Gastrocnemius medialis (tissue), 4 donors: ENCODE results near the gene ZMYND11. TPM values are rescaled to one million over a fixed set of nuclear protein-coding genes. Genes with fewer than 3 reads are reported as not detected.
A peak's percentile ranks its signal among the peaks of the same experiment; 100 is the strongest.

Experiments
- ATAC-seq, 2 donors: fragments of 150-250 bp; one replicate each; pipeline ENCODE4 v1.9.1; 2016
- DNase-seq, 2 donors: peaks; one replicate each; pipeline ENCODE4 v3.0.0-alpha.2; 2019
- H3K27ac ChIP-seq, 4 donors: fragments of 200-600 bp; sonication (generic); 1 replicate in 1 of 4; 2 replicates in 3 of 4; pipeline ENCODE4 v1.5.1; 2016 to 2018; ENCODE audit warnings: mild to moderate bottlenecking in 2 of 4, moderate library complexity in 1 of 4
- H3K27me3 ChIP-seq, 3 donors: fragments of 200-600 bp; sonication (generic) in 2 of 3; 1 replicate in 1 of 3; 2 replicates in 2 of 3; pipeline versions ENCODE4 v1.5.1 to v1.6.0; 2016 to 2019; ENCODE audit warnings: mild to moderate bottlenecking in 1 of 3, moderate library complexity in 1 of 3
- H3K36me3 ChIP-seq, 2 donors: fragments of 200-600 bp; sonication (generic) in 1 of 2; one replicate each; pipeline ENCODE4 v1.5.1; 2017 to 2018
- H3K4me1 ChIP-seq, 2 donors: fragments of 200-600 bp; sonication (generic) in 1 of 2; one replicate each; pipeline ENCODE4 v1.5.1; 2016 to 2017; ENCODE audit warnings: mild to moderate bottlenecking in 2 of 2
- H3K4me3 ChIP-seq, 4 donors: fragments of 200-600 bp; sonication (generic) in 3 of 4; 1 replicate in 1 of 4; 2 replicates in 3 of 4; pipeline ENCODE4 v1.5.1; 2016 to 2019; ENCODE audit warnings: mild to moderate bottlenecking in 2 of 4
- H3K9me3 ChIP-seq, 3 donors: fragments of 200-600 bp; sonication (generic) in 2 of 3; 1 replicate in 1 of 3; 2 replicates in 2 of 3; pipeline ENCODE4 v1.5.1; 2016 to 2019
- POLR2A ChIP-seq, 2 donors: fragments of 450-650 bp; IDR thresholded peaks; one replicate each; pipeline ENCODE4 v1.6.1; 2017; ENCODE audit warnings: antibody characterized with exemption in 2 of 2, mild to moderate bottlenecking in 2 of 2, moderate library complexity in 2 of 2
- in situ Hi-C, 4 donors: fragments of 200-750 bp; cut with MboI; loops; one replicate each; pipeline versions ENCODE4 v1.15.0 to v1.8.0; 2017; ENCODE audit warnings: low sequenced_read_pairs in 4 of 4
- intact Hi-C: fragments of 100-400 bp; cut with DNase I; formaldehyde crosslinking; loops from one replicate; pipeline ENCODE4 v1.15.1; 2023; ENCODE audit warnings: low total_unique reads
- total RNA-seq, 4 donors: library from RNA; depleted of rRNA; stranded (reverse); fragments of >200 nt; gene quantifications; one replicate each; pipeline versions ENCODE4 v1.1.0 to v1.2.3, GENCODE V29; 2016
- TF ChIP-seq, protein P1 (sequence below), 5 experiments: fragments of 450-650 bp in 3 of 5; fragments of 200-600 bp in 2 of 5; sonication (generic) in 2 of 5; IDR thresholded peaks in 4 of 5; conservative IDR thresholded peaks in 1 of 5; 1 replicate in 4 of 5; 2 replicates in 1 of 5; pipeline ENCODE4 v1.5.1; 2016 to 2019; ENCODE audit warnings: antibody characterized with exemption in 5 of 5, mild to moderate bottlenecking in 3 of 5, moderate library complexity in 3 of 5

ZMYND11 gene
- total RNA-seq, 4 donors from 2014 or later: 58.3 to 78.0 (median 65.2) TPM

GRCh38 chr10:176677-177076 is 41.4 kb downstream of the ZMYND11 start:
- peaks cover 0 to 11% of the 10 kb centered on the region in 2 donors for H3K36me3 ChIP-seq
- no peak for TF ChIP-seq POLR2A (IDR thresholded peaks at IDR 0.05)
- TF ChIP-seq, protein P1, sequence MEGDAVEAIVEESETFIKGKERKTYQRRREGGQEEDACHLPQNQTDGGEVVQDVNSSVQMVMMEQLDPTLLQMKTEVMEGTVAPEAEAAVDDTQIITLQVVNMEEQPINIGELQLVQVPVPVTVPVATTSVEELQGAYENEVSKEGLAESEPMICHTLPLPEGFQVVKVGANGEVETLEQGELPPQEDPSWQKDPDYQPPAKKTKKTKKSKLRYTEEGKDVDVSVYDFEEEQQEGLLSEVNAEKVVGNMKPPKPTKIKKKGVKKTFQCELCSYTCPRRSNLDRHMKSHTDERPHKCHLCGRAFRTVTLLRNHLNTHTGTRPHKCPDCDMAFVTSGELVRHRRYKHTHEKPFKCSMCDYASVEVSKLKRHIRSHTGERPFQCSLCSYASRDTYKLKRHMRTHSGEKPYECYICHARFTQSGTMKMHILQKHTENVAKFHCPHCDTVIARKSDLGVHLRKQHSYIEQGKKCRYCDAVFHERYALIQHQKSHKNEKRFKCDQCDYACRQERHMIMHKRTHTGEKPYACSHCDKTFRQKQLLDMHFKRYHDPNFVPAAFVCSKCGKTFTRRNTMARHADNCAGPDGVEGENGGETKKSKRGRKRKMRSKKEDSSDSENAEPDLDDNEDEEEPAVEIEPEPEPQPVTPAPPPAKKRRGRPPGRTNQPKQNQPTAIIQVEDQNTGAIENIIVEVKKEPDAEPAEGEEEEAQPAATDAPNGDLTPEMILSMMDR (IDR thresholded peaks at IDR 0.05 in 4 of 5, conservative IDR thresholded peaks at IDR 0.05 in 1 of 5): no peak
- intact Hi-C loops: no loop called here
- DNase-seq: no peak
- in situ Hi-C loops: no loop called here
- no peaks in the 10 kb centered on the region for H3K27me3 ChIP-seq
- no peak overlapping the region for H3K27ac ChIP-seq
- ATAC-seq: no peak
- H3K9me3 ChIP-seq: no peaks in the 10 kb centered on the region
- H3K4me3 ChIP-seq: no peak overlapping the region
- H3K4me1 ChIP-seq: peaks cover 5 to 9% of the 10 kb centered on the region in 2 donors

- TF ChIP-seq, protein P1 (IDR thresholded peaks at IDR 0.05 in 4 of 5, conservative IDR thresholded peaks at IDR 0.05 in 1 of 5): peak in 3 of 5 experiments; percentile 20 to 32 (median 22)
- TF ChIP-seq POLR2A (IDR thresholded peaks at IDR 0.05): no peak
- H3K4me3 ChIP-seq: no peak overlapping the region
- in situ Hi-C loops: no loop called here
- no peak for DNase-seq
- H3K9me3 ChIP-seq: no peaks in the 10 kb centered on the region
- H3K36me3 ChIP-seq: peaks cover 0 to 12% of the 10 kb centered on the region in 2 donors
- intact Hi-C loops: no loop called here
- H3K27ac ChIP-seq: no peak overlapping the region
- H3K27me3 ChIP-seq: no peaks in the 10 kb centered on the region
- no peak for ATAC-seq
- peaks cover 5 to 17% of the 10 kb centered on the region in 2 donors for H3K4me1 ChIP-seq
Measured at GRCh38 chr10:178208-178607, 43.0 kb downstream of the ZMYND11 start.

DNA sequence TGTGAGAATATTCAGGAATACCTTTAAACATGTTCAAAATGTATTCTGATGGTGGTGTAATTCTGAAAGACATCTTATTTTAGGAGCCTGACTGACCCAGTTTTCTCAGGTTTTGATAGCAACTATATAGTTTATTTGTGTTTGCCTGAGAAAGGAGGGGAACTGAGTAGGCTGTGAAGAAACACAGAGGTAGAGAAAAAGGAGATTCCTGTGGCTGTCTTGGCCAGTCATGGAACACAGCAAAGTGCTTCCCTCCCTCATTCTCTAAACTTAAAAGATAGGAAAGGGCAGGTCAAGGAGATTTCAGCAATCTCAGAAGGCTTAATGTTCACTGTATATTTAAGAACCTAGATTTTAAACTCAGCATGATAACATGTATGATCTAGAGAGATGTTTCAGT is 43.5 kb downstream of the ZMYND11 start:
- DNase-seq (no peak), ATAC-seq (no peak)
- Histone ChIP-seq H3K36me3 (peaks cover 0 to 17% of the 10 kb centered on the region in 2 donors), H3K4me3 (no peak overlapping the region), H3K9me3 (peaks cover 0 to 3% (median 0%) of the 10 kb centered on the region in 3 donors), H3K4me1 (peaks cover 5 to 17% of the 10 kb centered on the region in 2 donors), H3K27ac (no peak overlapping the region), H3K27me3 (no peaks in the 10 kb centered on the region)
- TF ChIP-seq POLR2A (IDR thresholded peaks at IDR 0.05): no peak
- TF ChIP-seq, protein P1 (IDR thresholded peaks at IDR 0.05 in 4 of 5, conservative IDR thresholded peaks at IDR 0.05 in 1 of 5): no peak
- intact Hi-C loops (no loop called here), in situ Hi-C loops (no loop called here)

DNA sequence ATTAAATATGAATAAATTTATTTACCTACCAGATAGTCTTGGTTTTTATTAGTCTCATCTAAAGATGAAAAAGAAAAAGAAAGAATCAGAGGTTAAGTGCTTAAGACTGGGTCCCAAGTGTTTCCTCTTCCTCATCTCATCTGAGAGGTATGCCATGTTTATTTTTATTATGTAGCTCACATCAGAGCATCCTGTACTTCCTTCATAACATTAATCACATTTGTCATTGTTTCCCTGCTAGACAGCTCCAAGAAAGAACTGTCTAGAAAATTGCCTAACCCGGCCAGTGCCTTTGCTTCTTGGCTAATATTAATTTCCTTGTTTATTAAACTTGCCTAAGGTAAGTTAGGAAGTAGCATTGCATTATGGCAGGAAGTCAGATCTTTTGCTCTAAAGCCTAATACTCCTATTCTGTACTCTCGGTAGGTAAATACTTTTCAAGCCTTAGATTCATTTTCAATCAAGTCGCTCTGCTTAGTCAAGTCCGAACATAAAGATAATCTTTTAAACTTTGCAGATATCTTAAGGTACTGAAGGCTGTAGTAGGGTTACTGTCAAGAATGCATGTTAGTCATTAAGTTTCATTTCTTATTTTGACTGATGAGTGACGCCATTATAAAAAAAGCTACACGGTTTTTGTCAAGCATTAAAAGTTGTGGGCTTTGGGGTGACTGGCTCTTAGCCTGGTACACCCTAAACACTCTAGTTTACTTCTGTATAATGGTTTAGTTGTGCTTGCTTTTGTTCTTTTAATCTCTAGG is 47.4 kb downstream of the ZMYND11 start:
- ATAC-seq (no peak), DNase-seq (no peak)
- Histone ChIP-seq H3K9me3 (peaks cover 0 to 3% (median 0%) of the 10 kb centered on the region in 3 donors), H3K27ac (peak overlapping the region in 1 of 4 donors; percentile 5), H3K4me1 (peaks cover 5 to 12% of the 10 kb centered on the region in 2 donors), H3K4me3 (no peak overlapping the region), H3K27me3 (no peaks in the 10 kb centered on the region), H3K36me3 (peaks cover 0 to 20% of the 10 kb centered on the region in 2 donors)
- in situ Hi-C loops (no loop called here), intact Hi-C loops (no loop called here)
- no peak for TF ChIP-seq POLR2A (IDR thresholded peaks at IDR 0.05)
- TF ChIP-seq, protein P1 (IDR thresholded peaks at IDR 0.05 in 4 of 5, conservative IDR thresholded peaks at IDR 0.05 in 1 of 5): no peak
